B cell (primary cell): ENCODE results near the gene CACTIN. TPM values are rescaled to one million over a fixed set of nuclear protein-coding genes. Genes with fewer than 3 reads are reported as not detected.

ENCODE experiments used
- ATAC-seq: fragments of 200-7000 bp; cut with Tn5 transposase; one replicate; pipeline ENCODE4 v1.10.0; 2021; ENCODE audit warnings: low read depth, mild to moderate bottlenecking, moderate number of reproducible peaks, moderate library complexity
- CTCF ChIA-PET: fragments of 350-600 bp; sonication (Branson Sonifier 250); formaldehyde crosslinking; loops from one replicate; lab custom pipeline; 2021; ENCODE audit warnings: antibody characterized with exemption, inconsistent platforms; lab: Charles Lee
- POLR2A ChIA-PET: fragments of 350-600 bp; sonication (Branson Sonifier 250); formaldehyde crosslinking; loops from one replicate; lab custom pipeline; 2021; ENCODE audit warnings: antibody characterized with exemption; lab: Charles Lee
- DNase-seq: peaks from one replicate; pipeline ENCODE4 v3.0.0; 2013
- H2AFZ ChIP-seq: 2 replicates; pipeline ENCODE4 v1.6.1; 2012; ENCODE audit warnings: mild to moderate bottlenecking, low read depth, low read length; ENCODE audit not compliant: insufficient read depth, poor library complexity, severe bottlenecking
- H3K27ac ChIP-seq, 2 donors: 1 replicate in 1 of 2; 2 replicates in 1 of 2; pipeline ENCODE4 v1.5.1; 2012 to 2013; ENCODE audit warnings: low read length in 2 of 2, mild to moderate bottlenecking in 2 of 2, moderate library complexity in 1 of 2
- H3K27me3 ChIP-seq, 4 experiments: fragments of 200-600 bp in 1 of 4; sonication (generic) in 1 of 4; replicated peaks in 1 of 4; 1 replicate in 2 of 4; 2 replicates in 2 of 4; pipeline versions ENCODE4 v1.6.1 to v1.7.0; 2013 to 2016; ENCODE audit warnings: low read length in 3 of 4, mild to moderate bottlenecking in 2 of 4, mixed read lengths in 1 of 4, moderate library complexity in 1 of 4; ENCODE audit not compliant: insufficient read depth in 4 of 4, control insufficient read depth in 3 of 4; ENCODE audit errors: control extremely low read depth in 1 of 4
- H3K36me3 ChIP-seq, 2 experiments: replicated peaks in 1 of 2; 1 replicate in 1 of 2; 2 replicates in 1 of 2; pipeline versions ENCODE4 v1.6.1 to v1.7.1; 2013; ENCODE audit warnings: low read length in 1 of 2; ENCODE audit not compliant: insufficient read depth in 2 of 2, control insufficient read depth in 1 of 2; ENCODE audit errors: control extremely low read depth in 1 of 2, extremely low read depth in 1 of 2
- H3K4me1 ChIP-seq, 2 donors: fragments of 200-600 bp in 1 of 2; sonication (generic) in 1 of 2; 1 replicate in 1 of 2; 2 replicates in 1 of 2; pipeline versions ENCODE4 v1.5.1 to v1.6.1; 2013 to 2017; ENCODE audit warnings: low read length in 2 of 2; ENCODE audit not compliant: control insufficient read depth in 2 of 2, insufficient read depth in 2 of 2
- H3K4me2 ChIP-seq: replicated peaks from 2 replicates; pipeline ENCODE3; 2012; ENCODE audit warnings: mild to moderate bottlenecking, low read depth, low read length; ENCODE audit not compliant: poor library complexity, severe bottlenecking
- H3K4me3 ChIP-seq, 5 experiments: fragments of 200-600 bp in 1 of 5; sonication (generic) in 1 of 5; 1 replicate in 3 of 5; 2 replicates in 2 of 5; pipeline versions ENCODE4 v1.5.1 to v1.7.0; 2011 to 2016; ENCODE audit warnings: low read length in 4 of 5, mild to moderate bottlenecking in 4 of 5, low read depth in 2 of 5, control low read depth in 1 of 5, moderate library complexity in 1 of 5; ENCODE audit not compliant: insufficient read depth in 1 of 5; ENCODE audit errors: control extremely low read depth in 1 of 5, extremely low read depth in 1 of 5
- H3K79me2 ChIP-seq: fragments of 200-600 bp; sonication (generic); one replicate; pipeline ENCODE4 v1.6.0; 2016; ENCODE audit warnings: low read length; ENCODE audit not compliant: control insufficient read depth, insufficient read depth
- H3K9ac ChIP-seq: fragments of 200-600 bp; sonication (generic); 2 replicates; pipeline ENCODE4 v1.6.1; 2017; ENCODE audit warnings: mild to moderate bottlenecking, low read length, moderate library complexity
- H3K9me3 ChIP-seq, 3 donors: one replicate each; pipeline versions ENCODE4 v1.6.1 to v1.7.1; 2013; ENCODE audit warnings: low read length in 2 of 3; ENCODE audit not compliant: control insufficient read depth in 2 of 3, insufficient read depth in 1 of 3; ENCODE audit errors: control extremely low read depth in 1 of 3
- H4K20me1 ChIP-seq: 2 replicates; pipeline ENCODE4 v1.6.0; 2012; ENCODE audit warnings: mild to moderate bottlenecking, low read length; ENCODE audit not compliant: insufficient read depth, control insufficient read depth, poor library complexity, severe bottlenecking
- H3K27ac Mint-ChIP-seq: one replicate; pipeline ENCODE4 v1.8.0; 2021; ENCODE audit warnings: mixed read lengths
- H3K27me3 Mint-ChIP-seq: one replicate; pipeline ENCODE4 v1.8.0; 2021; ENCODE audit warnings: mixed read lengths
- H3K4me1 Mint-ChIP-seq: one replicate; pipeline ENCODE4 v1.8.0; 2021; ENCODE audit warnings: mixed read lengths
- H3K4me3 Mint-ChIP-seq: one replicate; pipeline ENCODE4 v1.8.0; 2021; ENCODE audit warnings: mixed read lengths
- H3K9me3 Mint-ChIP-seq: one replicate; pipeline ENCODE4 v1.8.0; 2022; ENCODE audit warnings: mixed read lengths; ENCODE audit not compliant: insufficient read depth
- EZH2 ChIP-seq: IDR thresholded peaks from 2 replicates; pipeline ENCODE4 v1.6.1; 2012; ENCODE audit warnings: borderline replicate concordance, low read depth, mild to moderate bottlenecking, moderate library complexity, low read length; ENCODE audit not compliant: insufficient read depth, poor library complexity, severe bottlenecking
- WGBS: methylation state at CpG from one replicate; pipeline ENCODE4 v1.1.5; 2013; ENCODE audit warnings: missing lambda C conversion rate; ENCODE audit not compliant: insufficient coverage; 5-methylcytosine and 5-hydroxymethylcytosine counted together
- intact Hi-C: fragments of 100-400 bp; cut with micrococcal nuclease; formaldehyde crosslinking; loops from one replicate; pipeline ENCODE4 v1.10.0; 2022
- polyA plus RNA-seq: library from polyadenylated mRNA; depleted of rRNA; stranded (reverse); fragments of >200 nt; gene quantifications from 2 replicates; pipeline ENCODE4 v1.2.3, GENCODE V29; 2012
- total RNA-seq, 2 donors: library from RNA; stranded (reverse); fragments of 120-200 nt in 1 of 2; gene quantifications; 1 replicate in 1 of 2; 2 replicates in 1 of 2; pipeline versions ENCODE4 v1.2.3 to v1.2.4, GENCODE V29; 2013 to 2022
- TF ChIP-seq, protein P1 (sequence below): fragments of 200-600 bp; IDR thresholded peaks from one replicate; pipeline ENCODE4 v1.8.0; 2022; ENCODE audit warnings: antibody characterized with exemption, mild to moderate bottlenecking

The CACTIN gene
- total and polyA plus RNA-seq, 2 donors (not counting 1 experiment from before 2014, with no cell fraction given), result 40.6 to 41.8 TPM

DNA sequence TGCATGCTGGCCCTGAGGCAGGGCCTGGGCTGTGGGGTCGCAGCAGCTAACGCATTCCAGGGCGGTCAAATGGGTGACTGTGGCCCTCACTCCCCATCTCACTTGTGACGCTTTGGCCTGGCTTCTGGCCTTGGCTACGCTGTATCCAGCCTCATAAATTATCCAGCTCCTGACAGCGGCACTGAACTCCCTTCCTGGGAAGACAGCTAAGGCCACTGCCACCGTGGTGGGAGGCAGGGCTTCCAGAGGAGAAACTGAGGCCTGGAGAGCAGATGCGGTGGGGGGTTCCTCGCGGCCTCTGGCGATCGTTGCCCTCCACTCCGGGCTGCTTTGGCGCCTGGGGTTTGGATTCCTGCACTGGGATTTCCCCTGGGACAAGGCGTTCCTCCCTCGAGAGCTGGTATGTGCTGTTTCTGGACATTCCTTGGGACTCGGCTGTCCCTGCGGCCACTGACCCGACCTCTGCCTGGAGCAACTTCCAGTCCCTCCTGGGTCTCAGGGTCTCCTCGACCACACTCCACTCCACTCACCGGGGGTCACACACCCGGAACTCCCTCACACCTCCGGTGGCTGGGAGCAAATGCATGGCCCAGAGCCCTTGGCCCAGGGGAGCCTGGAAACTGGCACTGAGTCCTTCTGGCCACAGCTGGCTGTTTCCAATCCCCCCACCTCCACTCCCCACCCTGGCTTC is 23.3 kb downstream of the CACTIN start:
- H4K20me1 ChIP-seq, result no peaks in the 10 kb centered on the region
- Mint-ChIP-seq H3K4me3 (no peak overlapping the region), H3K27ac (no peak overlapping the region), H3K9me3 (no peaks in the 10 kb centered on the region), H3K27me3 (no peaks in the 10 kb centered on the region), H3K4me1 (peaks cover 12% of the 10 kb centered on the region)
- no peak for DNase-seq
- no peak overlapping the region for H3K9ac ChIP-seq
- no peak for ATAC-seq
- H3K4me3 ChIP-seq, result no peak overlapping the region
- H3K27ac ChIP-seq, result no peak overlapping the region
- ChIA-PET CTCF (interaction anchor here (0.6 to 1.3 kb wide), 3 partner anchors 16 to 85 kb away, joined by 3 read pairs; no protein-coding TSS in a partner anchor), POLR2A (no interaction called here)
- H3K4me1 ChIP-seq, result peaks cover 35 to 41% of the 10 kb centered on the region in 2 donors
- H3K79me2 ChIP-seq, result peaks cover 7% of the 10 kb centered on the region
- TF ChIP-seq, protein P1, sequence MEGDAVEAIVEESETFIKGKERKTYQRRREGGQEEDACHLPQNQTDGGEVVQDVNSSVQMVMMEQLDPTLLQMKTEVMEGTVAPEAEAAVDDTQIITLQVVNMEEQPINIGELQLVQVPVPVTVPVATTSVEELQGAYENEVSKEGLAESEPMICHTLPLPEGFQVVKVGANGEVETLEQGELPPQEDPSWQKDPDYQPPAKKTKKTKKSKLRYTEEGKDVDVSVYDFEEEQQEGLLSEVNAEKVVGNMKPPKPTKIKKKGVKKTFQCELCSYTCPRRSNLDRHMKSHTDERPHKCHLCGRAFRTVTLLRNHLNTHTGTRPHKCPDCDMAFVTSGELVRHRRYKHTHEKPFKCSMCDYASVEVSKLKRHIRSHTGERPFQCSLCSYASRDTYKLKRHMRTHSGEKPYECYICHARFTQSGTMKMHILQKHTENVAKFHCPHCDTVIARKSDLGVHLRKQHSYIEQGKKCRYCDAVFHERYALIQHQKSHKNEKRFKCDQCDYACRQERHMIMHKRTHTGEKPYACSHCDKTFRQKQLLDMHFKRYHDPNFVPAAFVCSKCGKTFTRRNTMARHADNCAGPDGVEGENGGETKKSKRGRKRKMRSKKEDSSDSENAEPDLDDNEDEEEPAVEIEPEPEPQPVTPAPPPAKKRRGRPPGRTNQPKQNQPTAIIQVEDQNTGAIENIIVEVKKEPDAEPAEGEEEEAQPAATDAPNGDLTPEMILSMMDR, result no peak
- H3K27me3 ChIP-seq, result peaks cover 0 to 4% (median 0%) of the 10 kb centered on the region in 4 experiments
- no peaks in the 10 kb centered on the region for H3K36me3 ChIP-seq
- H3K4me2 ChIP-seq, result no peak overlapping the region
- H2AFZ ChIP-seq, result no peak overlapping the region
- intact Hi-C loops, result no loop called here
- WGBS, result 95% methylated on average over 23 of the region's 23 CpGs
- H3K9me3 ChIP-seq, result peaks cover 0 to 20% (median 0%) of the 10 kb centered on the region in 3 donors

DNA sequence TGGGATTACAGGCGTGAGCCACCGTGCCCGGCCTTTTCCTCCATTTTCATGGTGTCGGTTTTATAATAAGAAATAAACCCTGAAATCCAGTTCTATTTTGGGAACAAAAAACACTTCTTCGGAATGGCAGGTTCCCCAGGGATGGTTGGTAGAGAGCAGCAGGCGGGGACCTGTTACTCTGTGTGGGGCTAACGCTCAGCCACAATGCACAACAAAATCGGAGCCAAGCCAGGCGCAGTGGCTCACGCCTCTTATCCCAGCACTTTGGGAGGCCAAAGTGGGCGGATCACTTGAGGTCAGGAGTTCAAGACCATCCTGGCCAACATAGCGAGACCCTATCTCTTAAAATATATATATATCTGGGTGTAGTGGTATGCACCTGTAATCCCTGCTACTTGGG is 25.6 kb downstream of the CACTIN start:
- Histone ChIP-seq H2AFZ (no peak overlapping the region), H3K9ac (no peak overlapping the region), H3K27me3 (no peaks in the 10 kb centered on the region), H4K20me1 (no peaks in the 10 kb centered on the region), H3K9me3 (peaks cover 0 to 9% (median 0%) of the 10 kb centered on the region in 3 donors), H3K4me2 (no peak overlapping the region), H3K4me3 (no peak overlapping the region), H3K79me2 (peaks cover 6% of the 10 kb centered on the region), H3K36me3 (no peaks in the 10 kb centered on the region), H3K27ac (no peak overlapping the region), H3K4me1 (peaks cover 18 to 20% of the 10 kb centered on the region in 2 donors)
- no peaks in the 10 kb centered on the region for H3K4me1 Mint-ChIP-seq
- no peaks in the 10 kb centered on the region for H3K9me3 Mint-ChIP-seq
- H3K4me3 Mint-ChIP-seq, result no peak overlapping the region
- ATAC-seq (no peak), DNase-seq (no peak)
- TF ChIP-seq EZH2, result no peak
- TF ChIP-seq, protein P1, result no peak
- H3K27me3 Mint-ChIP-seq, result no peaks in the 10 kb centered on the region
- H3K27ac Mint-ChIP-seq, result no peak overlapping the region
- 96% methylated on average over 5 of the region's 12 CpGs for WGBS
- POLR2A ChIA-PET, result interaction anchor here (0.7 kb wide), 1 partner anchor 10 kb away, joined by 3 read pairs; no protein-coding TSS in a partner anchor
- CTCF ChIA-PET, result no interaction called here
- intact Hi-C loops, result no loop called here
